GM18526 (cell line): ENCODE measurements around the gene TSPAN14.

Experiments used
- POLR2A ChIP-seq: IDR thresholded peaks from 3 replicates; pipeline ENCODE4 v1.6.1; 2011; ENCODE audit not compliant: insufficient read length; ENCODE audit errors: extremely low read depth

TSPAN14 gene, protein sequence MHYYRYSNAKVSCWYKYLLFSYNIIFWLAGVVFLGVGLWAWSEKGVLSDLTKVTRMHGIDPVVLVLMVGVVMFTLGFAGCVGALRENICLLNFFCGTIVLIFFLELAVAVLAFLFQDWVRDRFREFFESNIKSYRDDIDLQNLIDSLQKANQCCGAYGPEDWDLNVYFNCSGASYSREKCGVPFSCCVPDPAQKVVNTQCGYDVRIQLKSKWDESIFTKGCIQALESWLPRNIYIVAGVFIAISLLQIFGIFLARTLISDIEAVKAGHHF

DNA sequence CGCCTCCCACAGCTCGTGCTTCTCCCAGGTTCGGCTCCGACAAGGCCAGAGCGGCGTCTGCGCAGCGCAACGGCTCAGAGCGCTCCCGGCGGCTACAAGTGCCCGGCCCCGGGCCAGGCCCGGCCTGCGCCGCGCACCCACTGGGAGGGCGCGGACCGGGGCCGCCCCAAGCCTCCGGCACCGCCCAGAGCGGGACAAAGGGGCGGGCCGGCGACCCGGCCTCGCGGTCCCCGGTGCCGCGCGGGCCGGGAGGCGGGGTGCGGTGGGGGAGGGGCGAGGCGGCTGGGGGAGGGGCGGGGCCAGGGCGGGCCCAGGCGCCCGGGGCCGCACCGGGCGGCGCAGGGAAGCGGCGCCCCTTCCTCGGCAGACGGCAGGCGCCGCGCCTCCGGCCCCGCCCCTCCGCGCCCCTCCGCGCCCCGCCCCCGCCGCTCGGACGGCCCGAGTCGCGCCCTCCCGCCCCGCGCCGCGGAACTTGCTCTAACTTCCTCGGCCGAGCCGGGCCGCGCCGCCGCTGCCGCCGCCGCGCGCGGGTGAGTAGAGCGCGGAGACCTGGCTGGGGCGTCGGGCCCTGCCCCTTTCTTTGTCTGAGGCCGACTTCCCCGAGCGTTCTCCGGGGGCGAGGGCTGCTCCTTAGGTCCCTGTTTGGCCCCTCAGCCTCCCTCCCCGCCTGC is at the start of gene TSPAN14:
TSS of gene TSPAN14 (plus strand) at position 469 of the 671 bp plus-strand sequence. CDS start 34,924 bp downstream, outside the sequence.
- no peak for TF ChIP-seq POLR2A

DNA sequence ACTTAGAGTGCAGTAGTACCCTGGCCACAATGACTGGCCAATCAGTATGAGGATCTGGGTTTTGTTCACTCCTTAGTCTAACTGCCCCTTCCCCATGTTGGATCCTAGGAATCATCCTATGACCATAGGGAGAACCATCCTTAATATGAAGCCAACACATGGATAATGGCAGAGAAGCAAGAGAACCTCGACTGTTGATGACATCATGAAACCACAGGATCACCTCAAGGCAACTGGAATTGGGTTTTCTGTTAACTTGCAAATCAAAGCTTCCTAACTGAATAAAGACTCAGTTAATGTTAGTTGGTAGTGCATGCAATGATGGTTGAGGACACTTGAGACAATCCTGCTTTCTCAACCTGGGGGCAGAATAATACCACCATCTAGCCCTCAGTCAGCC is 49.1 kb upstream of the TSPAN14 start:
- TF ChIP-seq POLR2A: no peak

DNA sequence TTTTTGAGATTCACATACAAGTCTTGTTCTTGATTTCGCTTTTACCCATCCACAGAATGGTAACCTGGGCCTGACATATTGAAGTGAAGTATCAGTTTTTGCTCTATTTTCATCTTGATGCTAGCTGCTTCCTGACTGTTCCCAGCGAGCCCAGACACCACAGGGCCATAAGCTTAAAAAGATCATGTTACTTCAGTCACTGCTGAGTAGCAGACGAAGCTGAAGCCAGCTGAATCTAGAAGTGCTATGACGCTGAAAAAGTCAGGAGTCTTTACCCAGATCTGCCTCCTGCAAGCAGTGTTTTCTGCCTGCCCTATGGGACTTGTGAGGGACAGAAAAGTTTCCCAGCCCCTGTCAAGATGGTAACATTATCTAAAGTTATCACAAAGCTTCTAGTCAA is 48.5 kb upstream of the TSPAN14 start:
- TF ChIP-seq POLR2A: no peak

DNA sequence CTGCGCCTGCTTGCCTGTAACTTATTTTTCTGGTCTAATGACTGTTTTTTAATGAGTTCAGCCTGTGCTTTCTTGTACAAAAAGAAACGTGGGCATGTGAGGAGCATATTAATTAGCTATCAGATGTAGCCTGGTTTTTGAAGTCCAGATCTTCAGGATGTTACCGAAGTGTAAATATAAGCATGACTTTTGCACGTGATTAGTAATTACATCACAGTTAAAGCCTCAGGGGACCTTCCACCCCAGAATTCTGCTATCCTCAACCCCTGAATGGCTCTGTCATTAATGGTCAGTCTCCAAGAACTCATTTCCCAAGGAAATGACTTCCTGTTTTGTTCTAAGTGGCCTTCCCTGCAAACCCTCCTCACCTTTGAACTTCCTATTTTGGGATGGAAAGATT is 47.9 kb upstream of the TSPAN14 start:
- TF ChIP-seq POLR2A: no peak

DNA sequence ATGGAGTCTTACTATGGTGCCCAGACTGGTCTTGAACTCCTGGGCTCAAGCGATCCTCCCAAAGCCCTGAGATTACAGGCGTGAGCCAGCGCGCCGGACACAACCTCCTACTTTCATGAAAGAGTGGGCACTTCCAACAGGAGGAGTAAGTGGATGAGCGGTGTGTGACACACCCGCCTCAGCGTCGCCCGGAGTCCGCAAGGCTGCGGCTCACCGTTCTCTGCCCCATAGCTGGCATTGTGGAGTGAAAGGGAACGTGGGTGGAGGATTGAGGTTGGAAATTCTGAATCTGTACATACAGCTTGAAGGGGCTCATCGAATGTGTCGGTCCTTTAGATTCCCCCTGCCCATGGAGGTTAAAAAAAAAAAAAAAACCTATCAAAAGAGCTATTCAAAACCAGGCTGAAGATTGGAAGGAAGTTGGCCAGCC is 46.3 kb upstream of the TSPAN14 start:
- TF ChIP-seq POLR2A: no peak

DNA sequence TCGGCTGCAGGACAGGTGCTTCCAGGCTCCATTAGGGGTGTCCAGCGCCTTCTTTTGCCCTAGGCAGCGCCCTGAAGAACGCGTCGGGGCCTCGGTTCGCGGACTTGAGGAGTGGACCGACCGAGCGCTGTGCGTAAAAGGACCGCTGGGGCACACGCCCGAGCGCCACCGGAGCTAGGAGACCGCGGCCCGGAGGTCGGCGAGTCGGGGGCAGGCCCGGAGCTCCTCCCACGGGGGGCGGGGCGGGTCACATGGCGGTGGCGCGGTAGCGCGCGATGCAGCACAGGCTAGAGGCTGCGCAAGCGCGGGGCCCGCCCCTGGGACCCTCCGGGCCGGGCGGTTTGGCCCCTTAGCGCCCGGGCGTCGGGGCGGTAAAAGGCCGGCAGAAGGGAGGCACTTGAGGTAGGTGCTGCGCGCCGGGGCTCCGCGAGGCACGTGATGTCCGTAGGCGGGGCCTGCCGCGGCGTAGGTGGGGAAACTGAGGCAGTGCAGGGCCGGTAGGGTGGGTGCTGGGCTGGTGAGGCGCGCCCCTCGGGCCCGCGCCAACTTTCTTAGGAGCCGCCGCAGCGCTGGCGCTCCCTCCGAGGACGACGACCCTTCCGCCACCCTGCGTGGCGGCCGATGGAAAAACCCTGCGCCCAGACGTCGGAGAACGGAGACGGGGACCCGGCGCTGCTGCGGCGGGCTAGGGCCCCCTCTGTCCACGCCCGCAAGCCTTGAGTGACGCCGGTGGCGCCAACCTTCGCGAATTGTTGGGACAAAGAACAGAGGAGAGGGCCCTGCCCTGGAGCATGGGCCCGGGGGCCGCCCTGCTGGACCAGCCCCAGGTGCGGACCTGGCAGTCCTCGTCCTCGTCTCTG is 45.6 kb upstream of the TSPAN14 start, which contains the start of gene PRXL2A:
TSS of gene PRXL2A (plus strand) at position 310 of the 860 bp plus-strand sequence. CDS start 11,917 bp downstream, outside the sequence.
- TF ChIP-seq POLR2A: peak; percentile 51

DNA sequence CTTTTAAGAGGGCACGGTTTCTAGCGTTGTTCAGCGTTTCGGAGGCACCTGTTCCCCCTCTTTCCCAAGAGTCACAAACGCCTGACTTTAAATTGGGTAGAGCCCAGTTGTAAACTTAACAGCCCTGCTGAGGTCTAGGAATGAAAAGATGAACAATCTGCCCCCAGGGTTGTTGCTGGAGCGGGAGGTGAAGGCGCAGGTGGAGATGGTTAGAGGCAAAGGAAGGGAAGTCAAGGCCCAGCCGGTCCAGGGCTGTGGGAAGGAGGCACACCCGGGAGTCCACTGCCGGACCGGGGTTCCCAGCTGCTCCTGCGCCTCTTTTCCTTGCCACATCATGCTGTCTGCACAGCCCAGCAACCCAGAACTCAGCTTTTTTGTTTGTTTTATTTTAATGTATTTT is 45.0 kb upstream of the TSPAN14 start:
- no peak for TF ChIP-seq POLR2A

DNA sequence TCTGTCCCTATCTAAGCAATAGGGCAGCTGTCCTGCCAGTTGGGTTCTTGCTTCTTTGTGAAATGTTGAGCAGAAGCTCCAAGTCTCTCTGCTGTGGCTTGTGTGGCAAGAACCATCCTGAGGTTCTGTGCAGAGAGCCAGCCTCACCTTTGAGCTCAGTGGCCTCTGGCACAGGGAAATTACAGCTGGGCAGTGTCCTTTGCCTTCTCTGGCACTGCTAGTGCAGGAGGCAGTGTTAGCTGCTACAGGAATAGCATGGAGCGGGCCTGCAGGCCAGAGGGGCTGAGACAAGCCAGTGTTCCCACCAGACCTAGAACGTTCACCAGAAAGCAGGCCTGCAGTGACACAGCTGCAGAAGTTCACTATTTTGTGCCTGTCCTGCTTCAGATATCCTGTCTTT is 44.0 kb upstream of the TSPAN14 start:
- TF ChIP-seq POLR2A: no peak

DNA sequence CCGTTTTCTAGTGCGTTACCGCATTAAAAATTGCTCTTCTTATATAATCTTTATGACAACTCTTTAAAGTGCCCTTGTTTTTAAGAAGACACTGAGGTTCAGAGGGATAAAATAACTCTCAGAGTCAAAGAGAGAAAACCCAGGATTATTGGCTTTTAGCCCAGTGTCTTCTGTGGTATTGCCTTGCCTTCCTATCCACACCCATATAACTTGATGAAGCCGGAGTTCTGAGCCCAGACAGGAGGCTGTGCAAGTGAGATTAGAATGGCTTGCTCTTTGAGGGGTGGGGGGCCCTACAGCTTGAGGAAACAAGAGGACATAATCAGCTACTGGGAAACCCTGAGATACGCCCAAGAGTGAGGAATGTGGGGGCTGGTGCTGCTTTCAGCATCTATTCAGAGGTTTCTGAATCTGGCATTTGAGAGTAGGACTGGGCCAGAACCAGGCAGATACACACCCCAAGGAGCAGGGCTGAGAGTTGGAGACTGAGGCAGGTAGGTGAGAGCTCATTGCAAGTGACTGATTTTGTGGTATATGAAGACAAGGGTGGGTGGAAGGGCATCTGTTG is 43.4 kb upstream of the TSPAN14 start:
- no peak for TF ChIP-seq POLR2A

DNA sequence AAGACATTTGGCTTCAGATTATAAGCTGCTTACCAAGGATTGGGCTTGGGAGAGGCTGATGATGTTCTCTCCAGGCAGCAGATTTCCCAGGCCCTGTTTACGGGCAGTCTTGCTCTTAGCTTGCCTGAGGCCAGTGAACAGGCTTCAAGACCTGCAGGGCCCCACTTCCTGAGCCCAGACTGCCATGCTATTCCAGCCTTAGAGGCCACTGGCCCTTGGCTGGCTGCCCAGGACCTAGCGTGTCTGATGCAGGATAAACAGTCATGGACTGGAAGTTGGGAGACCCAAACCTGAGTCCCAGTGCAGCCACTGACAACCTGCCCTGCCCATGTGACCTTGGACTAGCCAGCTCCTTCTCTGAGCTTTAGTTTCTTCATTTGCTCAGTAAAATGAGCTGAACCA is 42.8 kb upstream of the TSPAN14 start:
- no peak for TF ChIP-seq POLR2A

DNA sequence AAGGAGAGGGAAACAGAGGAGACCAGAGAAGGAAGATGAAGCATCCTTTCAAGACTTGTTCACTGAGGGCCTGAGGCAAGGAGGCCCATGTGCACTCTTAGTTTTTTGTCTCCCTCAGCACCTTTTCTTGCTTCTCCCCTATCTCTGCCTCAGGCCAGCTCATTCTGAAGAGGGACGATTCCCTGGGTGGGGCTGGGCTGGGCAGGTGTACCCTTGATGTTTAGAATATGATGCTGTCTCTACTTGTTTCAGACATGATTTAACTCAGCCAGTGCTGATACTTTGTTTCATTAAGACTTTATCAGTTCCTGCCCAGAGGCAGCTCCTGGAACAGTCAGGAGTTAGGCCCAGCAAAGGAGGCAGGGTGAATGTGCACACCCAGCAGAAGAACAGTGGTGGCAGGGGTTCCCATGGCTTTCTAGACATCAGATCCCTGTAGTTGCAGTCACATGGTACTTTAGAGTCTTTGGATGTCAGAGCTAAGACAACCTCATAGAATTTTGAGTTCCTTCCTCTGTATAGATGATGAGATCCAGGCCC is 42.4 kb upstream of the TSPAN14 start:
- no peak for TF ChIP-seq POLR2A

DNA sequence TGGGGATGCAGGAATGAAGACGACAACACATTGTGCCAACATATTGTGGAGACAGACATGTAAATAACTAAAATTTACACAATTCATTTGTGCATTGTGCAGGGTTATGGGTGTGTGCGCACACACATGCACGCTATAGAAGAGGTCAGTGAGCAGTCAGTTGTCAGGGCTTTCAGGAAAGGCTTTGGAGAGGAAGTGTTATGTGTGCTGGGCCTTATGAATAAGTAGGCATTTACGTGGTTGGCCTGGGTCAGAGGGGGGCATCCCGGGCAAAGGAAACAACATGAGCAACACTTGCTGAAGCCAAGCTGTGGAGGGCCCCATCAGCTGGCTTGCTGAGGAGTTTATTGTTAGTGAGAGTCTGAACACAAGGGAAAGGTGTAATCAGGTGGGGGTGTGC is 41.6 kb upstream of the TSPAN14 start:
- no peak for TF ChIP-seq POLR2A

DNA sequence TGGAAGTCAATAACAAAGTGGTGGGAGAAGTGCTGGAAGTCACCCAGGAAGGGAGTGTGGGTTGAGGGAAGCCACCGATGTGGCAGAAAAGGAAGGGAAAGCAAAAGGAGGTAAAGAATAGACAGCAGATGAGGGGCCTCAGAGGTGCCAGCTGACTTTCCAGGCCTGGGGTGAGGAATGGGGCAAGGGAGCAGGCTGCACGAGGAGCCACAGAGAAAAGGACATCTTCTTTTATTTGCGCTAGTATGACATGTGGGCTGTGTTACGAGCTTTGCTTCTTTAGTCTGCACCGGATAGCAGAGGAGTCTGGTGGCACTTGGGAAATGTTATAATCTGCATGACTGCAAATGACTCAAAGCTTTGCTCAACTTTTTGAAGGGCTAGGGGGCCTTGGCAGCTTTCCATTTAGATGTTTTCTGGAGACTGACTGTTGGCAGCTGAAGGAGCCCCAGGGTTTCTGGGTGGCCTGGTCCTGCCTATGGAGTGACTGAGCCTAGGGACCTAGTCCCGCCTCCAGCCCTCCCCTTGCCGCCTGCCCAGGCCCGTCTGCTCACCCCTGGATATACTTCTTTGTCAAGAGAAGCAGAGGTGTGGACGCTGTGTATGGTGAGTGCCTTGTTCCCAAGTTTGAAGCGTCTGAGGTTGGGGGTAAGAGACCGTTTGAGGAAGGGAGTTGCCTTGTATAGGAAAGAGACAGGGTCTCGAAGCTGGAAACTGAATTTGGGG is 40.7 kb upstream of the TSPAN14 start:
- no peak for TF ChIP-seq POLR2A

DNA sequence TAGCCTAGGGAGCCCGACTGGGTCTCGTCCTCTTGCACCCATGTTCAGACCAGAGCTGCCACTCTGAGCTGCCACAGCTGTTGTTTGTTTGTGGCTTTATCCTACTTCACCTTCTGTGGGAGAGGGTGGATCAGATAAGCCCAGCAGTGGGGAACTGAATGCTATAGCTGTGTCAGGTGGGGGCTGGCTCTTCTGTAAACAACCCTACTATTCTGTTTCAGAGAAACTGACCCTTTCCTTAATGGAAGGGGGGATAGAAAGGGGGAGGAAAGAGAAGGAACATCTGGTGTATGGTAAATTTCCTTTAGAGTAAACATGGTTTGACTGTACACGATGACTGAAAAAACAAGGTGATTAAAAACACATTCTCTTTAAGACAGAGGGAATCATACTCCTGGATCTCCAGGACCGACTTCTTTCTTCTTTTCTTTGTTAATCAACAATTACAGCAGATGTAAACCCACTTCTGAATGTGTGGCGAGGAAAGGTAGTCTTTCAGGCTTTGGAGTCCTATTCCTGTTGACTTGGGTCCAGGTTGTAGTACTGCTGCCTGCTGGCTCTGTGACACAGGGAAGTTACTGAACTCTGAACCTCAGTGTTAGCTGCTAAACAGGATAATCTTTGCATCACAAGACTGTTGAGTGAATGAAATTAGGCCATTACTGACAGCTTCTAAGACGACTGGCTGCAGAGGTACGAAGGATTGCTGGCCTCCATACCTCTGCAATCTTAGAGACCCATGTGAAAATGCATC is 39.8 kb upstream of the TSPAN14 start:
- TF ChIP-seq POLR2A: no peak
